ENCODE measurements around the gene SPRR1B.
"Not testable (repeated sequence)": the region's sequence is repeated elsewhere in the genome, so short reads cannot be mapped to it uniquely, and the experiment has no call there.

SPRR1B gene

DNA sequence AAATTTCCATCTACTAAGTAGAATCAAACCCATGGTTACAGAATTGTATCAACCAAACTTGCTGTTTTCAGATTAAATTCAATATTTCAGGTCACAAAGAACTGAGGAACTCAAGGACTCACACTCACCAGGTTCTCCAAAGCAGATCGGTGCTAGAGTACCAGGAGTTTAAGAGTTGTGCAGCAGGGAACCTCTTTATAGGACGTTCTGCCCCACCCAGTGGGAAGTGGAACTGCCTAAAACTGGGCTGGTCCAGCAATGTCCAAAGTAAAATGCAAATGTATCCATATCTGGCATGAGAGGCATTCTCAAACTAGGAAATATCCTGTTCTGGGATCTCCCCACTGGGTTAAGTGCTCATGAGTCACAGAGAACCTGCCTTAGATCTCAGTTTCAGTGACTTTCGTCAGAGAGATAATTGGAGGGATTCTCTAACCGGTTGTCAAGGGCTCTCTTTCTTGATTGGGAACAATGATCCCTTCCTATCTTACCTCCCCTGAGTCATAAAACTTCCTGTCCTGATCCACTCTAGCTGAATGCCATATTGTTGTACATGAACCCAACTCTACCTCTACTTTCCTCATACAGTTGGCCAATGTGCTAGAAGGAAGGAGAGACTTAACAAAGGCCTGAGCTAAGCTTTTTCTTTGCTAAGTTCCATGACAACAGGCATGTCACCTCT, 10.1 kb downstream of the SPRR1B start, which contains the start of gene SPRR2D:
TSS of gene SPRR2D (minus strand) at position 171 of the 682 bp plus-strand sequence. CDS start 774 bp downstream, outside the sequence.
- no peak for DNase-seq (ENCODE audit: low spot score)

DNA sequence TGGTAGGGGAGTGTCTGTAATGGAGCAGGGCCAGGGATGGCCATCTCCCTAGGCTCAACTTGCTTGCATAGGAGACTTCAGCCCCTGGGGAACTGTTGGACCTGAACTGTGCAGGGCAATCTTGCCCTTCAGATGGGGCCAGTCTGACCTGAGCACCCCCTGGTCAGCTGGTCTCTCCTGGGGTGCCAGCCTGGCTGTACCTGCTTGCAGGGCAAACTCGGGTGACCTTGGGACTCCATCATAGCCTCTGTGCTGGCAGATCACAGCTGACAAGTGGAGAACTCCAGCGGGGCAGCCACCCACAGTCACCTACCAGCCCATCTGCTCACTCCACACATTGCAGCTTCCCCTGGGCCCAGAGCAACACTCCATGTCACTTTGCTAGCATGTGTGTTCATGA, 18.2 kb downstream of the SPRR1B start:
- DNase-seq (ENCODE audit: low spot score) = no peak

DNA sequence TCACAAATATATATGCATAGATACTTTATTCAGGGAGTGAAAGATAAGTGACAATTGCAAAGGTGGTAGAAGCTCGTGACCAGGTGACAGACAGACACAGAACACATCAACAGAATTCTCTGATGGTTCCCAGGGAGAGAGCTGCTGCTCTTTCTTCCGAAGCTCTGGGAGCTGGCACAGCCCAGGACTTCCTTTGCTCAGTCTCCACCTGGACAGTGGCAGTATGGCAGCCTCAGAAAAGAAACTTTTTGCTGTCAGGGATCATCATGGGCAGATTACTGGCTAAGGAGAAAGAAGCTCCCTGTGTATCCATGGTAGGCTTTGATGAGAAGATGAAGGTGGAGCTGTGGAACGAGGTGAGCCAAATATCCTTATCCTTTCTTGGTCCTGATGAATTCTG, 25.1 kb downstream of the SPRR1B start:
- DNase-seq (ENCODE audit: low spot score) = not testable (repeated sequence)

DNA sequence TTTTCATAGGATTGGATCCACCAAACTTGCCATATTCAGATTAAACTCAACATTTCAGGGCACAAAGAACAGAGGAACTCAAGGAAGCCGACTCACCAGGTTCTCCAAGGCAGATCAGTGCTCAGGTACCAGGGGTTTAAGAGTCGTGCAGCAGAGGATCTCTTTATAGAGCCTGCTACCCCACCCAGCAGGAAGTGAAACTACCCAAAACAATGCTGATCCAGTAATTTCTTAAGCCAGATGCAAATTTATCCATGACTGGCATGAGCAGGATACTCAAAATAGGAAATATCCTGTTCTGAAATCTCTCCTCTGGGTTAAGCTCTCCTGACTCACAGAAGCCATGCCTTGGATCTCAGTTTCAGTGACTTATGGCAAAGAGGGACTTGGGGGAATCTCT, 26.4 kb downstream of the SPRR1B start, which contains the start of gene SPRR2A:
TSS of gene SPRR2A (minus strand) at position 138 of the 400 bp plus-strand sequence. CDS start 777 bp downstream, outside the sequence.
- no peak for DNase-seq (ENCODE audit: low spot score)

DNA sequence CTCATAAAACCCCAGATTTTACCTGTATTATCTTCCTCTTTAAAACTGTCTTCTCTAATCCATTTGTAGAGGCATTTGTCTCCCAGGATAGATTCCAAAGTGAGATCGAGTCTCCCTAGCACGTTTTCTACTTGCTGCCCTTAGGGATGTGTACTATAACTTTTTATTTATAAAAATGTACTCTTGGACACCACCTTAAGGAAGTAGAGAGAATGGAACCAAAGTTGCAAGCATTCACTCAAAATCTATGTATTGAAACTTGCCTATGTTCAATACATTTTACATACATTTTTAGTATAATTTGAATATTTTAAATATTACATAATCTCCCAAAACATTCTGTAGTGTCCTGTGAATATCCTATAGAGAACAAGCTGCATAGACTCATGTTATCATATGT, 27.2 kb downstream of the SPRR1B start:
- DNase-seq (ENCODE audit: low spot score) = no peak

DNA sequence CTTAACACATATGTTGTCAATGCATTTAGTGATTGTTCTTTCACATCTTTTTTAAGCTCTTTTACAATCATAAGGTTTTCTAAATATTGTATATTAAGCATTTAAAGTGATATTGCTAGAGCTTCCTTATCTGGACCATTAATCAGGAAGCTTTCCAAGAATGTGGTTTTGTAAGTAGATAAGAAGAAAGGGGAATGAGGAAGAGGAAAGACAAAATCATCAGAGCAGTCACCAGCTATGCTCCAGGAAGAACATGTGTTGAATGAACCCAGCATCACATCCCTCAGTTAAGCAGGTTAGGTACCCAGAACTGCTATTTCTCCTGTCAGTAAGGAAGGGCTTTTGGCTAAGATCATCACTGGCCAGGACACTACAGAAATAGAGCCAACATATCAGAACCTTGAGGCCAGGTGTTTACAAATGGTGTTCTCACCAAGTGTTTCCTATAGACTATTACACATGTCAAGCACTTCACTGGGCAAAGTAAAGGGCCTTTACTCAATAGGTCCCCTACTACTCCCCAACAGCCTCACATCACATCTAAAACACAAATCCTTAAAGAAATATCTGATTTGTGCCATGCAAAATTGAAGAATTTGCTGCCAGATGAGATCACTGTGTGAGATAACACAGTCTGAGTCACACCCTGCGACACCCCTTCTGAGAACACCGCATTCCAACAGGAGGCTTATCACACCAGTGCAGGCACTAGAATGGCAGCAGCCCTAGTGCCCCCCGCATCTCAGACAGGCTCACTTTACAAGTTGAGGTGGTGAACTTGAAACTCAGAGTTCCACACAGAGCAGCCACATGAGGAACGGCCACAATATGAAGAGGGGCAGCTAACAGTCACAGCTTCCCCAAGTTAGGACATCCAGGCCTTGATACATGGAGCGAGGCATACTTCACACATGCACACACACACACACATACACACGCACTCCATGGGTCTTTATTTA, 28.1 kb downstream of the SPRR1B start:
- peak; percentile 8 for DNase-seq (ENCODE audit: low spot score)

DNA sequence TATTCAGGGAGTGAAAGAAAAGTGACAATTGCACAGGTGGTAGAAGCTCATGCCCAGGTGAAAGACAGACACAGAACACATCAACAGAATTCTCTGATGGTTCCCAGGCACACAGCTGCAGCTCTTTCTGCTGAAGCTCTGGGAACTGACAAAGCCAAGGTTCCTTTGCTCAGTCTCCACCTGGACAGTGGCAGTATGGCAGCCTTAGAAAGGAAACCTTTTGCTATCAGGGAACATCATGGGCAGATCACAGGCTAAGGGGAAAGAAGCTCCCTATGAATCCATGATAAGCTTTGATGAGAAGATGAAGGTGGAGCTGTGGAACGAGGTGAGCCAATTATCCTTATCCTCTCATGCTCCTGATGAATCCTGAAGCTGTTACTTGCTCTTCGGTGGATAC, 39.2 kb downstream of the SPRR1B start:
- no peak for DNase-seq (ENCODE audit: low spot score)

DNA sequence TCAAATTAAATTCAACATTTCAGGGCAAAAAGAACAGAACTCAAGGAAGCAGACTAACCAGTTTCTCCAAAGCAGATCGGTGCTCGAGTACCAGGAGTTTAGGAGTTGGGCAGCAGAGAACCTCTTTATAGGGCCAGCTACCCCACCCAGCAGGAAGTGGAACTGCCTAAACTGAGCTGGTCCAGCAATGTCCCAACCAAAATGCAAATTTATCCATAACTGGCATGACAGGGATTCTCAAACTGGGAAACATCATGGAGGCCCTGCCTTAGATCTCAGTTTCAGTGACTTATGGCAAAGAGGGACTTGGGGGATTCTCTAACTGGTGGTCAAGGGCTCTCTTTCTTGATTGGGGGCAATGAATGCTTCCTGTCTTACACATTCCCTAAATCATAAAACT, 40.5 kb downstream of the SPRR1B start, which contains the start of gene SPRR2B:
TSS of gene SPRR2B (minus strand) at position 101 of the 400 bp plus-strand sequence. CDS start 772 bp downstream, outside the sequence.
- no peak for DNase-seq (ENCODE audit: low spot score)

DNA sequence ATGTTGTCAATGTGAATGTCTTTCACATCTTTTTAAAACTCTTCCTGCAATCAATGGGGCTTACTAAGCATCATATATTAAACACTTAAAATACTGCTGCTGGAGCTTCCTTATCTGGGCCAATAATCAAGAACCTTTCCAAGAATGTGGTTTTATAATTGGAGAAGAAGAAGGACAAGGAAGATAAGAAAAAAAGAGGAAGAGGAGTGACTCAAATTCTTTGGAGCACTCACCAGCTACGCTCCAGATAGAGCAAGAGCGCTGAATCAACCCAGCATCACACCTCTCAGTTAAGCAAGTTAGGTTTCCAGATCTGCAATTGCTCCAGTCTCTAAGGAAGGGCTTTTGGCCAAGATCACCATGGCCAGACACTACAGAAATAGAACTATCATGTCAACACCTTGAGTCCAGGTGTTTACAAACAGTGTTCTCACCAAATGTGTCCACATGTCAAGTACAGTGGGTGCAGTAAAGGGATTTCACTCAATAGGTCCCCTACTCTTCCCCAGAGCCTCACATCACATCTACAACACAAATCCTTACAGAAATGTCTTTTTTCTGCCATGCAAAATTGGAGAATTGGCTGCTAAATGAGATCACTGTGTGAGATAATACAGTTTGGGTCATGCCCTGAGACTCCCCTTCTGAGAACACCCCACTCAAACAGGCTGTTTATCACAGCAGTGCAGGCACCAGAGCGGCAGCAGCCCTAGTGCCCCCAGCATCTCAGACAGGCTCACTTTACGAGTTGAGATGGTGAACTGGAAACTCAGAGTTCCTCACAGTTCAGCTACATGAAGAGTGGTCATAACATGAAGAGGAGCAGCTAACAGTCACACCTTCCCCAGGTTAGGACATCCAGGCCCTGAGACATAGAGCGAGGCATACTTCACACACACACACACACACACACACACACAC, 42.1 kb downstream of the SPRR1B start:
- no peak for DNase-seq (ENCODE audit: low spot score)

DNA sequence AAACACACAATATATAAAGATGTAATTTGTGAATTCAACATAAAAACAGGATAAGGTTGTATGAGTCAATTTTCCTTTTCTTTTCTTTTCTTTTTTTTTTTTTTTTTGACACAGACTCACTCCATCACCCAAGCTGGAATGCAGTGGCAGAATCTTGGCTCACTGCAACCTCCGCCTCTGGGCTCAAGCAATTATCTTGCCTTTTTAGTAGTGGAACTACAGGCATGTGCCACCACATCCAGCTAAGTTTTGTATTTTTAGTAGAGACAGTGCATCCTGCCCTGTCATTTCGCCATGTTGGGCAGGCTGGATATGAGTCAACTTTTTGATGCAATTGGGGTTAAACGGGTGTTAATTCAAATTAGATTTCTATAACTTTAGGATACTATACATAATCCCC, 50.7 kb downstream of the SPRR1B start:
- DNase-seq (ENCODE audit: low spot score) = no peak

Data from LoVo (cell line).